ENCODE measurements around the gene SORCS2.

The SORCS2 gene

DNA sequence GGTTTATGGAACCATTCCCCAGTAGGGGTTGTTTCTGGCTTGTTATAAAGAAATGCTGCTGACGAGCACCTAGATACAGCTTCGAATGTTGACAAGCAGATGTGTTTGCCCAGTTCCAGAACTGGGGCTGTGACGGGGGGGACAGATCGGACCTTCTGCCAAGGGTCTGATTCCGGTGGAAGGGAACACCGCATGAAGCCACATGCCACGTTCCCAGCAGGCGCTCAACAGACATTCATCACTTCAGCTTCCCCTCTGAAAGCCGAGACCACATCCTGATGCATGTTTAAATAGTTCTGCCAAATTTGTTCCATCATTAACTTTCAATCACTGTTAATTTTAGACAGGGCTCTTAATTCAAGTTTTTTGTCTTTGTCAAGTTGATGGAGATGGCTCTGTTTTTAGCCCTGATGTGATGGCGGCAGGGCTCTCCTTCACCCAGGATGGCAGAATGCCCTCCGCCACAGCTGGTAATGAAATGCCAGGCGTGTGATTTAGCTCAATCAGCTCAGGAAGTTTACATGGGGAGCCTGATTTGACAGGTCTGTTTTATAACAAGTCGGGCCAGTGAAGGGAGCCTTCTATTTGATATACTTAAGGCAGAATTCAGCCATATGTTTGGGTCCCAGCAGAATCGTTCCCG lies 185.0 kb downstream of the SORCS2 start:
- DNase-seq (ENCODE audit: low read depth): no peak

GRCh38 chr4:7379186-7379585 lies 186.8 kb downstream of the SORCS2 start:
- DNase-seq (ENCODE audit: low read depth): no peak

DNA sequence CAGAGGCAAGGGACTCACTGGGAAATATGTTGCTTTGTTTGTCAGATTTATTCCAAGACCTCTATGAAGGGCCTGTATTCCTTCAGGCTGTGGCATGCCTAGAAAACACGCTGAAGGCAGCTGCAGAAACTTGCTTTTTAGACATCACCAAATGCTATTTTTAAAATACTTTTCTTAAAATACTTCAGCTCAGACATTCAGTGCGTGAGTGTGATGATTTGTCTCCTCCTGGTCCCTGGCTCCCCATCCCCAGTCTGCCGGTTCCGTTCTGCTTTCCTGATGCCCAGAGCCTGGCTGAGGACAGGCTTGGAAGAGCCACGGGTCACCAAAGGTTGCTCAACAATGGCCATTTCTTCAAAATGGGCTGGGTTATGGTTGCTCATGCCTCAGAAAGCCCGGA lies 187.4 kb downstream of the SORCS2 start:
- DNase-seq (ENCODE audit: low read depth): no peak

- no peak for DNase-seq (ENCODE audit: low read depth)
Observed at GRCh38 chr4:7381221-7381889, 189.0 kb downstream of the SORCS2 start.

DNA sequence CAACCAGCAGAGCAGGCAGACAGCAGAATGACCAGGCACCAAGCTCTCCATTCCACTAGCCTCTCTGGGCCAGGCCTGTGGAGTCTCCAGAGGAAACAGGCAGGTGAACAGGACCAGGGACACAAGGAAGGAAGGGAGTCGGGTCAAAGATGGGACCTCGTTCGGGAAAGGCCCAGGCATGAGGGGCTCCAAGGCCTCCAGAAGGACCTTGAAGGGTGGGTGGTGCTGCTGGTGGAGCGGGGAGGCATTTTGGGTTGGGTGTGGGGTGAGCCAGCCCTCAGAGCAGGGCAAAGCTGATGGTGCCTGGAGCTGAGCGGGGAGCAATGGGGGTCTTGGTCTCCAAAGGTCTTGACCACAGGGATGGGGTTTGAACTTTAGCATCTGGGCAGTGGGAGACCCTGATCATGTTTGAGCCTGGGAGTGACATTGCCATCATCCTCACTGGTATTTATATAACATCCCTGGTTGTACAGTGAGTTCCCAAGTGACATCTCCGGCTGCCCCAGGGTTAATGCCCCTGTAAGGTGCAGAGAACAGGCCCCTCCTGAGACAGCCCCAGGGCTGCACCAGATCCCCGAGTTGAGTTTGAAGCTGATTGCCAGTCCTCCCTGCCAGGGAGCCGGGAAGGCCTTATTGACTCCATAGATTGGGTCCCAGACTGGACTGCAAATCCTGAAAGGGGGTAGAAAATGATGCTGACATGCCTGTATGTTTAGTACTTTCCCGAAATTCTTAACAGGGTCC lies 189.7 kb downstream of the SORCS2 start:
- DNase-seq (ENCODE audit: low read depth): no peak

DNA sequence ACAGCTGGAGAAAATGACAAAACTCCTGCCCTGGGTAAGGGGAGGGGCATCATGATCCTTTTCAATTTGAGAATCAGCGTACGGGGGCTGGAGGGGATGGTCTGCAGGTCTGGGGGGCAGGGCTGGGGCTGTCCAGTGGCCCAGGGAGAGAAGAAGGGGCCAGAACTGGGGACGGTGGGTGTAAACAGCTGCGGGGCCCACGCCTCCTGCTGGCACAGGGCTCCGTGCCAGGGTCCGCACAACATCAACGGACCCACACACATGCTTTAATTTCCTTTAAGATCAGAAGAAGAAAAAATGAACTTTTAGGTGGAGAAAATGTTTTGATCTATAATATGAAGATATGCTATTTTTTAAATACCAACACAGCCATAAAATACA lies 190.3 kb downstream of the SORCS2 start:
- no peak for DNase-seq (ENCODE audit: low read depth)

DNA sequence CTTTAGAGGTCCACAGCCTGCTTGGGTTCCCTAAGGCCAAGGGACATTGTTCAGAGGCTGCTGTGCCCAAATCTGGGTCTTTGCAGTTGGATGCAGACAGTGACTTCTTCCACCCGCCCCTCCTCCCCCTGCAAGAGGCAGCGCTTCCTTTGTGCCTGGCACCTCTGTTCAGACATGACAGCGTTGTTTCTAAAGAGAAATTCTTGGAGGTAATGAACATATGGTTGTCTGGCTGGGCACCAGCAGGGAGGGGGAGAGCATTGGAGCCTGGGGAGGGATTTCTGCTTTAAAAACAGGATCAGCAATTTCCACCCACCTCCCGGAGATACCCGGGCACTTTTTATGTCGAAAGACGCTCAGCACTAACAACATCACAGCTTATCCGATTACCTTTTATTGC lies 190.9 kb downstream of the SORCS2 start:
- DNase-seq (ENCODE audit: low read depth): no peak

- no peak for DNase-seq (ENCODE audit: low read depth)
Observed at GRCh38 chr4:7384003-7384928, 191.9 kb downstream of the SORCS2 start.

- DNase-seq (ENCODE audit: low read depth): no peak
Observed at GRCh38 chr4:7384929-7385890, 192.9 kb downstream of the SORCS2 start.

GRCh38 chr4:7387925-7388324 lies 195.6 kb downstream of the SORCS2 start:
- no peak for DNase-seq (ENCODE audit: low read depth)

GRCh38 chr4:7388627-7389026 lies 196.3 kb downstream of the SORCS2 start:
- DNase-seq (ENCODE audit: low read depth): no peak

DNA sequence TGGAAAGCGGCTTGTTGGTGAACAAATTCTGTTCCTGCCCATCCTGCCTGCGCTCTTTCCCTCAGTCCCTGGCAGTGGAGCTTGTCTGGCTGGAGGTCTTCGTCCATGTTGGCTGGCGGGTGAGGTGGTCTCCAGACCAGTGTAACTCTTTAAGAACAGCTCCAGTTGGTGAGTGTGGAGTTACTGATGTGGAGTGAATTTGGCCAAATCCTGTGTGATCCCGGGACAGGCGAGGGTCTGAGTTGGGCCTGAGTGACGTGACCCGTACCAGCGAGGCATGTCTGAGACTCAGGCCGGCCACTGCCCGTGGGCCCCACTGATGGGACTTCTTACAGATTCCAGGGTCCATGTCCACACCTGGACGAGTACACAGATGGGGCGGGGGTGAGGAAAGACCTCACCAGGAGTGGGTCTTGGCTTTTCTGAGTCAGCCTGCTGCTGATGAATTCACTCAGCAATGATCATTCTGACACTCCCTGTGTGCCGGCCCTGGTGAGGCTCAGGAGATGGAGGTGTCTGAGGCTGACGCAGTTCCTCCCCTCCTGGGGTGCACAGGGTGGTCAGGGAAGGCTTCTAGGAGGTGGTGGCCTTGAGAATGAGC lies 196.9 kb downstream of the SORCS2 start:
- no peak for DNase-seq (ENCODE audit: low read depth)

- DNase-seq (ENCODE audit: low read depth): no peak
Observed at GRCh38 chr4:7389719-7390118, 197.4 kb downstream of the SORCS2 start.

DNA sequence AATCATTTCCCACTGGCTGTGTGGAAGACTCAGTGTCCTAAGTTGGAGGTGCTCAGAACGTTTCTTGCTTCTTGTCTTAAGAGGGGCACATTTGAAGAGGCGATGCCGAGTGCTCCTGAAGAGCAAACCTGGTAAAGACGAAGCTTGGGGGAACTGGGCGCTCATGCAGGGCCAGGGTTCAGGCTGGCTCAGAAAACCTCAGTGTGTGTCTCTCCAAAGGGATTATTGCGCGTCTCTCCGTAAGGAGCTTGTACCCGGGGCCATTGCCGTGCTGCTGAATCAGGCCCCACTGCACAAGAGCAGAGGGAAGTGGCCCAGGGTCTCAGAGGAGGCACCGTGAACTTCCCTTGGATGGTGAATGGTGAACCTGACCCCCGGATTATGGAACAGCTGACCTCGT lies 198.0 kb downstream of the SORCS2 start:
- no peak for DNase-seq (ENCODE audit: low read depth)

DNA sequence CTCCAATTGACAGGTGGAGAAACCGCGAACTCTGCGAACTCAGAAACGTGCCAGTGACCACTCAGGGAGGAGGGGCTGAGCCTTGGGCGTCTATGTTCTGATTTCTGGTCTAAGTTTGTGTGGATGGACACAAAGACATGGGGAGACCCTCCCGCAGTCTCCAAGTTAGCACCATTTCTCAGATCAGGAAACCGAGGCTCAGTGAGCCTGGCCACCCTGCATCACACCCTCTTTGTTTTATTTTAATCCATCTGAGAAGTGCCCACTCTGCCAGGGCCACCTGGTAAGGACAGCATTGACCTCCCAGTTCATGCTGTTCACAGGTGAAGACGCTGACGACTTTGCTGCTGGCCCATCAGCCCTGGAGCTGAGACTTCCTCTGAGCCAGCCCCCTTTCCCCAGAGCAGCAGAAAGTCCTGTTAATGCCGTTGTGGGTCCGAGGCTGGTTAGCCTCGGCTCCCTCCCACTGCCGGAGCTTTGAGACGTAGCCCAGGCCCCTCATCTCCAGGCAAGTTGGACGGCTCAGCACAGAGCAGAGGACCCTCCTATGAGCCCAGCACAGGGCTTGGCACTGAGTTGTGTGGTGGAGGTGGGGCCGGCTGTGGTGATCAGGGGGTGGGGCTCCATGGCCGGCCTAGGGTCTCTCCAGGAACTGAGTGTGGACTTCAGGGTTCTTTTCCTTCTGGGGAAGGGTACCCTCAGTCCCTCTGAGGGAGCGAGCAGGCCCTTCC lies 198.7 kb downstream of the SORCS2 start:
- no peak for DNase-seq (ENCODE audit: low read depth)

DNA sequence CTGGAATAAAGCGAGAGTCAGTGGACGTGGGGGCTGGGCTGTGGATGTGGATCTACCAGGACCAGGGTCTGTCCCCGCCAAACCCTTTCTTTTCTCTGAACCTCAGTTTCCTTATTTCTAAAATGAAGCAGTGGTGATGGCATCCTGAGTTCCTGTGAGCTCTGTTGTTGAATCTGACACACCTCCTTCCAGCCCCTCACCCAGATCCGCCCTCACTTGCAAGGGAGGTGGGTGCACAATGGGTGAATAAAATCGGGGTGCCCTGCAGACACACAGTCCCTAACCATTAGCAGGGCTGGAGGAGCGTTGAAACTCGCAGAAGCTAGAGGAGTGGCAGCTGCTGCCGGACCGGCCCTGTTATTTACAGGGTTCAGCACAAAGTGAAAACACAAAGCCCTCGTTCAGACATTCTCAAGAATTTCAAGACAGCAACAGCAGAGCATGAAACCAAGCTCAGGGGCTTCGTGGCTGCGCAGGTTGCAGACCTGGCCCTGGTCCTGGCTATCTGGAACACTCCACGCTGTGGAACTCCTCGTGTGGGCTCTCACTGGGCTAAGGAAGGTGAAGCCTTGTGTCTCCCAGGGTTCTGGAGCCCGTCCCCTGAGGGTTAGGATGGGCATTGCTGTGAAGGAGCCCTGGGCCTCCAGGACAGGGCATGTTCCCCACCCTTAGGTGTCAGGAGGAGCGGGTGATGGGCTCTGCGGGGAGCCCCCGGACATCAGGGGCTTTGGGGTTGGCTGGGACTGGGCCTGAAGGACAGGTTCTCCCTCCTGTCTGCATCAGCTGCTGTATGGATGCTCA lies 199.5 kb downstream of the SORCS2 start:
- no peak for DNase-seq (ENCODE audit: low read depth)

GRCh38 chr4:7392438-7393421 lies 200.4 kb downstream of the SORCS2 start:
- DNase-seq (ENCODE audit: low read depth): no peak
